CD4-positive, alpha-beta T cell treated with Interferon gamma for 1 hour (primary cell): Measurements from ENCODE around the gene BGN.

Experiments used
- DNase-seq: peaks from one replicate; pipeline ENCODE4 v3.0.0-alpha.2; 2020

BGN gene

GRCh38 chrX:153507484-153508178 is 12.9 kb downstream of the BGN start:
- DNase-seq, result peak; percentile 76

GRCh38 chrX:153509592-153509991 is 14.8 kb downstream of the BGN start:
- DNase-seq, result no peak

- DNase-seq, result no peak
These were observed 15.6 kb downstream of the BGN start for GRCh38 chrX:153510383-153510782.

GRCh38 chrX:153511784-153512500 is 17.2 kb downstream of the BGN start:
- no peak for DNase-seq

GRCh38 chrX:153512501-153512893 is 17.7 kb downstream of the BGN start:
- DNase-seq, result no peak

- DNase-seq, result no peak
These were observed 18.5 kb downstream of the BGN start for GRCh38 chrX:153513265-153513664.

GRCh38 chrX:153514259-153514658 is 19.5 kb downstream of the BGN start:
- no peak for DNase-seq

GRCh38 chrX:153515435-153515834 is 20.7 kb downstream of the BGN start:
- DNase-seq, result no peak

- no peak for DNase-seq
These were observed 21.3 kb downstream of the BGN start for GRCh38 chrX:153516073-153516472.

- no peak for DNase-seq
These were observed 22.6 kb downstream of the BGN start, which contains the start of gene ATP2B3 for GRCh38 chrX:153517423-153517822. ATP2B3 (plus strand) TSS chrX:153517642; CDS start chrX:153536248, 18,606 bp downstream.

GRCh38 chrX:153517946-153518834 is 23.4 kb downstream of the BGN start:
- DNase-seq, result no peak

- DNase-seq, result no peak
These were observed 24.9 kb downstream of the BGN start for GRCh38 chrX:153519569-153520286.

- no peak for DNase-seq
These were observed 25.6 kb downstream of the BGN start for GRCh38 chrX:153520287-153520917.

GRCh38 chrX:153521034-153521433 is 26.3 kb downstream of the BGN start:
- DNase-seq, result no peak

- no peak for DNase-seq
These were observed 27.5 kb downstream of the BGN start for GRCh38 chrX:153522259-153522658.

GRCh38 chrX:153523269-153523668 is 28.5 kb downstream of the BGN start:
- DNase-seq, result no peak

GRCh38 chrX:153524234-153524633 is 29.5 kb downstream of the BGN start:
- DNase-seq, result no peak

GRCh38 chrX:153525451-153525850 is 30.7 kb downstream of the BGN start:
- DNase-seq, result no peak

- DNase-seq, result no peak
These were observed 31.3 kb downstream of the BGN start for GRCh38 chrX:153526042-153526441.

- no peak for DNase-seq
These were observed 32.0 kb downstream of the BGN start for GRCh38 chrX:153526801-153527200.

GRCh38 chrX:153527208-153527607 is 32.4 kb downstream of the BGN start:
- DNase-seq, result no peak

- DNase-seq, result no peak
These were observed 35.8 kb downstream of the BGN start for GRCh38 chrX:153530411-153531129.
